GM21717 (cell line): ENCODE data around the gene RABAC1.
"Not testable (repeated sequence)": the region's sequence is repeated elsewhere in the genome, so short reads cannot be mapped to it uniquely, and the experiment has no call there.

ENCODE experiments used
- ATAC-seq: cut with Tn5 transposase; IDR thresholded peaks from one replicate; pipeline ENCODE4 v1.9.1; 2021; ENCODE audit warnings: mild to moderate bottlenecking, moderate library complexity; ENCODE audit not compliant: unreplicated experiment

The RABAC1 gene

GRCh38 chr19:41951686-41952172 lies 7.4 kb downstream of the RABAC1 start:
- ATAC-seq: no peak

DNA sequence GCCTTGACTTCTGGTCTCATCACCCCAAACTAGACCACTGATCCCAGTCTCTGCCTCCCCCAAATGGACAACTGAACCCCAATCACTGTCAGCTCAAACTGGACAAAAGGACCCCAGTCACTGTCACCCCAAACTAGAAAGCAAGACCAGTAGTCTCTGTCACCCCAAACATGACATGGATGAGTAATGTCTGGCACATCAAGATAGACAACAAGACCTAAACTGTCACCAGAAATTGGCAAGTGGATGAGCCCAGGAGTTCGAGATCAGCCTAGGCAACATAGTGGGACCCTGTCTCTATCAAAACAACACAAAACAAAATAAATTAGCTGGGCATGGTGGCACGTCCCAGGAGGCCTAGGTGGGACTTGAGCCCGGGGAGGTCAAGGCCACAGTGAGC lies 12.0 kb downstream of the RABAC1 start:
- no peak for ATAC-seq

DNA sequence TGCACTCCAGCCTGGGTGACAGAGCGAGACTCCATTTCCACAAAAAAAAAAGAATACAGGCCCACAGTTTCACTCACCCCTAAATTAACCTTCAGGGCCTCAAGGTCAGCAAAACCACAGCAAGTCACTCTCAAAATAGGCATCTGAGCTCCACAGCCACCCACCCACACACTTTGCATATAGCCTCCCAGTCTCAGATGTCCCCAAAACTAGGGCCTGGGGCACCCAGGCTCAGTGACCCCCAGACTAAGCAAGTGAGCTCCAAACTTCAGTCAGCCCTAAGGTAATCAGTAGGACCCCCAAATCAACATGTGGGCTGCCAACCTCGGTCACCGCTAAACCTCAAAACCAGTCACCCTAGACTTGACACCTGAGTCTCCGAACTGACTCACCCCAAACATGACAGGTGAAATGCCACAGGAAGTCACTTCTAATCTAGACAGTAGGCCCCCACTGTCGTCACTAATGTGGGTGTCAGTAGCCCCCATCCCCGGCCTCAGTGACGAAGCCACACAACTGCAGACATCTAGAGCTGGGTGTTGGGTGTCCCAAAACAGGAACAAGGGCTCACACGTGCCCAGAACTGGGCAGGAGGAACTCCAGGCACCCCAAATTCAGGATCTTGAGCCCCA lies 13.9 kb downstream of the RABAC1 start:
- ATAC-seq: peak; percentile 72

DNA sequence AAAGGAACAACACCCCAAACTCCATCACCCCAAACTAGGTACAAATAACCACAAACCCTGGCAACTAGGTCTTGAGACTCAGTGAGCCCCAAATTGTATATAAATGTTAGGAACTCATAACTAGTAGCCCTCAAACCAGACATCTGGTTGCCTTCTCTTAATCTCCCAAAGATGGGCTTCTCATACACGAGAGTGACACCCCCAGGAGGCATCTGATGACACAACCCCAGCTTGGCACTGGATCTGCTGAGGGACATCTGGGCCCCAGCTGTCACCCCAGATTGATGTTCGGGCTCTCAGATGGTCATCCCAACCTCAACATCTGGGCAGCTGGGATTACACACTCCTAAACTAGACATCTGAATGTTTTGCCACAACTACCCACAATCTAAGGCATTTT lies 14.8 kb downstream of the RABAC1 start:
- no peak for ATAC-seq

DNA sequence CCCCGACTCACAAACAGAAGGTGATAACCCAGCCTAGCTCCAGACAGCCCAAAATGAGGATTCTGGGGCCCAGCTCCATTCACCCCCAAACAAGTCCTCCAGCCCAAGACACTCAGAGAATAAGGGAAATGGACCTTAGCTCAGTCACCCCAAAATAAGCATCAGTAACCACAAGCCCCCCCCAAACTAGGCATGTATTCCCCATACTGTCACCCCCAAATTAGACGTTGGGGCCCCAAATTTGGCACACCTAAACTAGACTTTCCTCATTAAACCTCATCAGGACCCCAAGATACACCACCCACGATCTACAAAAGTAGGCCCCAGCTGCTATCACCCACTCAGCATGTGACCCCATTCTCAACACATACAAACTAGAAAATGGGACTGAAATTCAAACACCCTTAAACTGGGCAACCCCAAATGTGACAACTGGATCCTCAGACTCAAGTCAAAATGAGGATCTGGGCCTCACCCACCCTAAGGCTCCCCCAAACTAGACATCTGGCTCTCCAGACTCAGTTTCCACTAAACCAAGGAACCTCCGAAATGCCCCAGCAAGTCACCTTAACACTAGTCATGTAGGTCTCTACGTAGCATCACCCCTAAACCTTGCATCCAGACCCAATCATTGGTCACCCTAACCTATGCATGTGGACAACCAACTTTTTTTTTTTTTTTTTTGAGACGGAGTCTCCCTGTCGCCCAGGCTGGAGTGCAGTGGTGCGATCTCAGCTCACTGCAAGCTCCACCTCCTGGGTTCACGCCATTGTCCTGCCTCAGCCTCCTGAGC lies 17.5 kb downstream of the RABAC1 start:
- ATAC-seq: no peak

DNA sequence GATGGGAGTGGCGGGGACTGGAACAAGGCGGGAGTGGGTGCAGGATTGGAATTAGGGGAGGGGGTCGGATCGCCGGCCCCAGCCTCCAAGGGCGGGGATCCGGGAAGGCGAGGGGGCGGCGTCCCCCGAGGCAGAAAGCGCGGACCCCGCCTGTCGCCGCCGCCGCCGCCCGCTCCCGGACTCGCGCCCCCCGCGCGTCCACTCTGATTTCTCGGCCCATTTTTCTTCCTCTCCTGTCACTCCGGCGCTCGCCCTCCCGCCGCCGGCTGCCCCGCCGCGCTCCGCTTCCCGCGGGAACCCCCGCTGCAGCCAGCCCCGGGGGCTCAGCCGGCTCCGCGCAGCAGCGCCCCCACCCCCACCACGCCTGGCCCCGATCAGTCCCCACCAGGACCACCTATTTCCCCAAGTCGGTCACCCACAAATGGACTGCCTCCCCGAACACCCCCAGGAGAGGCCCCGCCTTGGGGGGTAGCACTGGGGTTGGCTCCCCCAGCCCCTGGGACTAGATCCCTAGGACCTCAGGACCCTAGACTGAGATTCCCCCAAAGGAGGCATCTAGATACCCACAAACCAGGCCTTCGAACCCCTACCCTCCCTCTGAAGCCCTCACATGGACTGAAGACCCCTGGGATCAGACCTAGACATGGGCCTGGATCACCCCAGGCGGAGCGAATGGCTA lies 18.3 kb downstream of the RABAC1 start:
- ATAC-seq: no peak

DNA sequence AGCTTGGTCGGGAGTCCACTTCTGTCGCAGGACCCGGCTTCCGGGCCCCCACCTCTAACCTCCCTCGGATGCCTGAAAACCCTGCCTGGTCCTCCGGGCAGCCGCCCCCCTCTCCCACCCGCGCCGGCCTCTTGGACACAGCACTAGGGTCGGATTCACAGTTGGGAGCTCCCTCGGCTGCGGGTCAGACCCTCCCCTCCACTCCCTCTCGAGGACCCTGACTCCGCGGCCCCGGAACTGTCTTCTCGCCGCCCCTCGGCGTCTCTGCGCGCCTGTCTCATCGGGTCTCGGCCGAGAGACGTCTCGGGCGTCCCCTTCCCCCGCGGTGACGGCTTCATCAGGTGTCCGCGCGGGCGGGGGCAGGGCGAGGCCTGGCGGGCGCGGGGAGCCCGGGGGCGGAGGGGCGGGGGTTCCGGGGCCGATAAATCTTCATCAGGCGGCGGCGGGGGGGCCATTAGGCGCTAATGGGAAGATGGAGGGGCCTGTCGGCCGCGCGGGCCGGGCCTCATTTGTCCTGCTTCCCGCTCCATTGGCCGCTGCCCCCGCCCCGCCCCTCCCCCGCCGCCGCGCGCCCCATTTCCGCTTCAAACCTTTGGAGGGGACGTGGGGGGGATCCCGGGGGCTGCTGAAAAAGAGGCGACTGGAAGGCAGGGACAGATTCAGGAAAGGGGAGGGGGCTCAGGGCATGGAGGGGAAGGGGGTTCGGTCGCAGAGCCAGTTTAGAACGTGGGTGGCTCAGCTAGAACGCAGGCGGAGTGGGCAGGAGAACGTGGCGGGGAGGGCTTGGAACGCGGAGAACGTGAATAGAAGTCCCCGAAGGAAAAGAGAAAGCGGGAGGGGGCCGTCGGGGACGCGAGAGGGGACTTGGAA lies 19.0 kb downstream of the RABAC1 start:
- no peak for ATAC-seq

GRCh38 chr19:41939209-41939608 lies 19.9 kb downstream of the RABAC1 start:
- ATAC-seq: not testable (repeated sequence)

DNA sequence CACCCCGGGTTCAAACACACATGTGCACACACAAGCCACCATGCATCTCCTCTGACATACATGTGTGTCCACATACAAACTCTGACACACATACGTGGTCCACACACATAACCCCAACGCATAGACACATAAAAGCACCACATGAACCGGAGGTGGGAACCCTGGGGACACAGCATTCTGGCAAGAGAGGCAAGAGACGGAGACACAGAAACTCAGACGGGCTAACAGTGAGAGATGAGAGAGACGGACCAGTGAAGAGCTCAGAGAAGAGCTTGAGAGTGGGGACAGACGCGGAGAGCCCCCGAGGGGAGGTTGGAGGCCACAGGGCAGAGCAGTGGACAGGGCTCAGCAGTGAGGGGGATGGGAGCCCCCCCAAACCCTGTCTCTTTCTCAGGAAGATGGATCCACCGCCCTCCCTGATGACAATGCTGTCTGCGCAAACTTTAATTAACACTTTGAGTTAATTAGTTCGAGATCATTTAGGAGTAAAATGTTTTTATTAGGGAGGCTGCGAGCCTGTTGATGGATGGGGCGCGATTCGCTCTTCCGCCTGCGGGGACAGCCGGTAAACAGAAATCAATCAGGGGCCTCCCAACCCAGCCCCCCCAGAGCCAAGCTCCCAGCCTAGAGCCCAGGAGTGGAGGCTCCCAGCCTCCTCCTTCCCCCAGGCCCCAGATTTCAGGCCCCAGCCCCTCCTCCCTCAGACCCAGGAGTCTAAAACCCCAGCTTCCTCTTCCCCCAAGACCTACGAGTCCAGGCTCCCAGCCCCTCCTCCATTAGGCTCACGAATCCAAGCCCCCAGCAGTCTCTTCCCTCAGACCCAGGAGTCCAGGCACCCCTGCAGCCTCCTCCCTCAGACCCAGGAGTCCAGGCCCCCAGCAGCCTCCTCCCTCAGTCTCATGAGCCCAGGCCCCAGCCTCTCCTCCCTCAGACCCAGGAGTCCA lies 21.3 kb downstream of the RABAC1 start:
- no peak for ATAC-seq

- no peak for ATAC-seq
Measured at GRCh38 chr19:41936961-41937360, 22.2 kb downstream of the RABAC1 start.

DNA sequence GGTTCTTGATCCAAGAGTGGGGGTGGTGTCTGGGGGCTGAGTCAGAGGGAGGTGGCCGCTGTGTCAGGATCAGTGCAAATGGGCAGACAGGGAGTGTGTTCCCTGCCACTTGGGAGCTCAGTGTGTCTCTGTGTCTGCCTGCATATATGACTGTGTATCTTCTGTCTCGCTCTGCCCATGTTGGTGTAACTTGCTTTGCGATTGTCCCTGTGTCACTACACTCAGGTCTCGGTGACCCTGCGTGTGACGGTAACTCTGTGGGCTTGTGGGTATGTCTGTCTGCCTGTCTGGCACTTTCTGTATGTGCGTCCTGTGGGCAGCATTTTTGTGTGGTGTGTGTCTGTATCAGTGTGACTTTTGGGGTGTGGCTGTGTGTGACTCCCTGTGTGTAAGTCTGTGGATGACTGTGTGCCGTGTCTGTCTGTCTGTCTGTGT lies 22.7 kb downstream of the RABAC1 start:
- no peak for ATAC-seq

DNA sequence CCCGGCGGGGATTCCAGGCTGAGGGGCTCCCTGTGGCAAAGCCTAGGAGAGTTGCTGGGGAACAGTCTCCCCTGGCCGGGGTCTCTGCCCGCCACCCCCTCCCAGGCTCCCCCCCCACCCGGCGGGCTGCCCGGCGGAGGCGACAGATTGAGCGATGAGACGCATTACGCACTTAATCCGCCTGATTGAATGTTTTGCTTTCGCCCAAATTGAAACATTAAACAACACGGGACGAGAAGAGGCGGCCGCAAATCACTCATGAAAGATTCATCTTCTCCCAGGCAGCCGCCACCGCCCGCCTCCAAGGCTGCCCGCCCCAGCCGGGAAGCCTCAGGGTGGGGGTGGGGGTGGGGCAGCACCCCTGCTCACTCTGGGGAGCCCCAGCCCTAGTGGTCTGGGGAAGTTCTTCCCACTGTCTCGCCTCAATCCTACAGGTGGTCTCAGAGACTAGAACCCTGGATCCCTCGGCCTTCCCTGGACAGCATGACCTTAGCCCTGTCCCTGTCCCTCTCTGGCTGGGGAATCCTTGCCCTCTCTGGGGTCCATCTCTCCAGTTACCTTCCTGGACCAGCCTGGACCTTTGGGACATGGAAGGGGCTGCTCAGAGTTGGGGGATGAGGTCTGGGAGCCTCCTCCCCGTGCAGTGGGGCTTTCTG lies 23.2 kb downstream of the RABAC1 start:
- ATAC-seq: no peak

DNA sequence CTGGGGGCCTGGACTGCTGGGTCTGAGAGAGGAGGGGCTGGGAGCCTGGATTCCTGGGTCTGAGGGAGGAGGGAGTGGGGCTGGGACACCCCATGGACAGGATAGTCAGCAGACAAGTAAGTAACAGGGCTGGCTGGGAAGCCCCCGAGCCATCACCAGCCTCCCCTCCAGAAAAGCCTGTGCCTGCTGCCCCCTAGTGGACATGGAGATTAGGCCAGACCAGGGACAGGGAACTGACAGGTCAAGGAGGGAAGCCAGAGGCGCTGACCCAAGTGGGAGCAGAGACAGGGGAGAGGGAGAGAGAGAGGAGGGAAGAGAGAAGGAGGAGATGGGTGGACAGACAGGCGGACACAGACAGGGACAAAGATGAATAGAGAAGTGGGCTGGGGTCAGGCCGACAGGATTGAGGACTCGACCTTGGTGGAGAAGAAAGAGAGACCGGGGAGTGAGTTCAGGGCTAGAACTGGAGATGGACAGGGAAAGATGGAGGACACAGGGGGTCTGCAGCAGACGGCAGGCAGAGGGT lies 24.2 kb downstream of the RABAC1 start:
- ATAC-seq: no peak

- no peak for ATAC-seq
Measured at GRCh38 chr19:41933693-41934426, 25.3 kb downstream of the RABAC1 start.

GRCh38 chr19:41932720-41933332 lies 26.3 kb downstream of the RABAC1 start:
- no peak for ATAC-seq

DNA sequence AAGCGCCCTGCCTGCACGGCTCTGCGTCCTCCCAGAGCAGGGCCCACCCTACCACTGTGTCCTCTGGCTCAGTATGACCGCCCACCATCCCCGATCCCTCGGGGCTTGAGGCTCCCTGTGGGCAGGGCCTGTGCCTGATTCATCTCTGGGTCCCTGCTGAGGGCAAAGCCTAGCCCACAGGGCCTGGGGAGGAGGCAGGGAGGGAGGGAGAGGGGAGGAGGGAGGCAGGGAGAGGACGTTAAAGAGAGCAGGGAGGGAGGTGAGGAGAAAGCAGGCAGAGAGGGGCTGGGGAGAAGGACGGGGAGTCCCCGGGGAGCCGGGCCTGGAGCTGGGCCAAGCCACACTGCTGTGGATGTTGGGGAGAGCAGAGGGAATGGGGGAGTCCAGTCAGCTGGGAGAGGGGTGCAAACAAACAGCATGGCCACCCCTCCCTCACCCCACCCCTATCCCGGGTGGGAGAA lies 26.8 kb downstream of the RABAC1 start:
- no peak for ATAC-seq

- ATAC-seq: no peak
Measured at GRCh38 chr19:41930926-41931592, 28.1 kb downstream of the RABAC1 start.
